CMK (cell line): ENCODE measurements around the gene GPR137B.
"Not testable (repeated sequence)": the region's sequence is repeated elsewhere in the genome, so short reads cannot be mapped to it uniquely, and the experiment has no call there.

Experiments used
- DNase-seq: peaks from one replicate; pipeline ENCODE4 v3.0.0-alpha.2; 2010; ENCODE audit warnings: low read depth

The GPR137B gene

GRCh38 chr1:236161230-236161629 is 18.9 kb downstream of the GPR137B start:
- DNase-seq = no peak

GRCh38 chr1:236161755-236162154 is 19.4 kb downstream of the GPR137B start:
- not testable (repeated sequence) for DNase-seq

GRCh38 chr1:236163463-236164153 is 21.3 kb downstream of the GPR137B start:
- no peak for DNase-seq

GRCh38 chr1:236164273-236164672 is 21.9 kb downstream of the GPR137B start:
- no peak for DNase-seq

- no peak for DNase-seq
These were observed 23.1 kb downstream of the GPR137B start for GRCh38 chr1:236165238-236165981.

- DNase-seq = no peak
These were observed 23.7 kb downstream of the GPR137B start for GRCh38 chr1:236166041-236166440.

- no peak for DNase-seq
These were observed 24.8 kb downstream of the GPR137B start for GRCh38 chr1:236167154-236167553.

GRCh38 chr1:236167578-236167977 is 25.2 kb downstream of the GPR137B start:
- no peak for DNase-seq

GRCh38 chr1:236168716-236169429 is 26.5 kb downstream of the GPR137B start:
- DNase-seq = no peak

GRCh38 chr1:236172041-236172579 is 29.8 kb downstream of the GPR137B start:
- no peak for DNase-seq

GRCh38 chr1:236173174-236173767 is 30.9 kb downstream of the GPR137B start:
- no peak for DNase-seq

- DNase-seq = no peak
These were observed 33.5 kb downstream of the GPR137B start for GRCh38 chr1:236175642-236176336.

- no peak for DNase-seq
These were observed 34.3 kb downstream of the GPR137B start for GRCh38 chr1:236176337-236177336.

GRCh38 chr1:236179634-236180033 is 37.3 kb downstream of the GPR137B start:
- no peak for DNase-seq

- no peak for DNase-seq
These were observed 38.7 kb downstream of the GPR137B start for GRCh38 chr1:236181059-236181458.

GRCh38 chr1:236185687-236186086 is 43.3 kb downstream of the GPR137B start:
- DNase-seq = no peak

GRCh38 chr1:236186471-236186870 is 44.1 kb downstream of the GPR137B start:
- DNase-seq = not testable (repeated sequence)

GRCh38 chr1:236188084-236188483 is 45.7 kb downstream of the GPR137B start:
- DNase-seq = not testable (repeated sequence)

- no peak for DNase-seq
These were observed 50.8 kb downstream of the GPR137B start for GRCh38 chr1:236193184-236193583.

GRCh38 chr1:236200925-236201324 is 58.6 kb downstream of the GPR137B start:
- no peak for DNase-seq
